ENCODE data around the gene BPIFB3. TPM values are rescaled to one million over a fixed set of nuclear protein-coding genes. Genes with fewer than 3 reads are reported as not detected.

The BPIFB3 gene
- total and polyA plus RNA-seq, 2 of the 4 experiments (the other 2 are of a cell fraction): not detected

- Histone ChIP-seq H3K4ac (ENCODE audit: low read depth, low read length) (no peak overlapping the region), H4K20me1 (ENCODE audit: insufficient read depth, low read length) (no peaks in the 10 kb centered on the region), H2AK5ac (ENCODE audit: low read depth, low read length) (no peak overlapping the region), H3K18ac (ENCODE audit: low read depth, low read length) (no peak overlapping the region), H2AFZ (replicated peaks; ENCODE audit: low read length, poor library complexity) (no peak overlapping the region), H3K27me3 (ENCODE audit: control insufficient read depth, insufficient read depth, low read length) (peaks cover 2% of the 10 kb centered on the region; the same call in 1 of the 2 replicates), H3K9me3 (ENCODE audit: control insufficient read depth, insufficient read depth, low read length) (no peaks in the 10 kb centered on the region), H2BK120ac (ENCODE audit: low read depth, low read length) (no peak overlapping the region), H3K9ac (ENCODE audit: low read depth, low read length) (no peak overlapping the region), H4K91ac (ENCODE audit: insufficient read depth, low read depth, low read length) (no peak overlapping the region), H3K4me3 (ENCODE audit: insufficient read depth, low read depth, low read length) (no peak overlapping the region), H4K8ac (ENCODE audit: low read depth in 2 of 2, low read length in 2 of 2) (no peak overlapping the region), H3K56ac (ENCODE audit: extremely low read depth, insufficient read depth, low read length) (no peak overlapping the region), H2AK9ac (replicated peaks; ENCODE audit: low read depth, low read length, poor library complexity) (no peak overlapping the region), H3K4me2 (ENCODE audit: low read depth, low read length) (no peak overlapping the region), H3K79me1 (ENCODE audit: low read depth in 1 of 2, low read length in 2 of 2) (no peaks in the 10 kb centered on the region), H3K4me1 (ENCODE audit: control insufficient read depth, insufficient read depth, low read length) (no peaks in the 10 kb centered on the region), H3K9me1 (ENCODE audit: insufficient read depth, low read length) (0 out of 2 replicates have a peak, but pooled peaks cover 3% of the 10 kb centered on the region), H3K36me3 (ENCODE audit: control insufficient read depth, insufficient read depth, low read length) (no peaks in the 10 kb centered on the region), H3K23ac (ENCODE audit: low read depth, low read length) (no peak overlapping the region), H2BK5ac (ENCODE audit: low read depth, low read length, poor library complexity, severe bottlenecking) (no peak overlapping the region), H2BK20ac (ENCODE audit: low read depth, low read length) (no peak overlapping the region), H3K27ac (ENCODE audit: insufficient read depth, low read length) (no peak overlapping the region), H3K14ac (replicated peaks; ENCODE audit: low read depth, low read length) (no peak overlapping the region), H4K5ac (ENCODE audit: low read depth, low read length) (no peak overlapping the region), H2BK15ac (ENCODE audit: low read depth, low read length) (no peak overlapping the region)
- BruUV-seq (replicated peaks): no TSS peak
- DNase-seq: no peak
- TF ChIP-seq CHD1 (IDR thresholded peaks at IDR 0.05; ENCODE audit: low read depth, low read length): no peak
- TF ChIP-seq RFX5 (IDR thresholded peaks at IDR 0.05; ENCODE audit: low read depth, low read length): no peak
- TF ChIP-seq POLR2A (IDR thresholded peaks at IDR 0.05; ENCODE audit: low read depth, low read length): no peak
- no peak for TF ChIP-seq CEBPB (IDR thresholded peaks at IDR 0.05; ENCODE audit: low read depth, low read length)
- TF ChIP-seq BHLHE40 (IDR thresholded peaks at IDR 0.05; ENCODE audit: low read depth, low read length): no peak
- no peak for TF ChIP-seq MAFK (IDR thresholded peaks at IDR 0.05; ENCODE audit: low read depth, low read length)
- no peak for TF ChIP-seq MXI1 (IDR thresholded peaks at IDR 0.05; ENCODE audit: borderline replicate concordance, low read depth, low read length)
- in situ Hi-C loops (cut with MboI; ENCODE audit: low sequenced_read_pairs) (no loop called here), intact Hi-C loops (cut with micrococcal nuclease) (no loop called here), dilution Hi-C loops (cut with HindIII; ENCODE audit: low sequenced_read_pairs, unreplicated experiment) (no loop called here)
- ChIA-PET CTCF (no interaction called here), POLR2A (ENCODE audit: unreplicated experiment) (no interaction called here)
- ATAC-seq (ENCODE audit: low read depth): no peak
- no CpG with 5 or more reads among the region's 5 CpGs for WGBS, 2 experiments (ENCODE audit: extremely low coverage in 2 of 2, insufficient read length in 1 of 2)
These were observed 57.6 kb downstream of the BPIFB3 start for GRCh38 chr20:33111306-33111705.

Data from IMR-90 (cell line).